ENCODE results near the gene EIF4G2.

The EIF4G2 gene

DNA sequence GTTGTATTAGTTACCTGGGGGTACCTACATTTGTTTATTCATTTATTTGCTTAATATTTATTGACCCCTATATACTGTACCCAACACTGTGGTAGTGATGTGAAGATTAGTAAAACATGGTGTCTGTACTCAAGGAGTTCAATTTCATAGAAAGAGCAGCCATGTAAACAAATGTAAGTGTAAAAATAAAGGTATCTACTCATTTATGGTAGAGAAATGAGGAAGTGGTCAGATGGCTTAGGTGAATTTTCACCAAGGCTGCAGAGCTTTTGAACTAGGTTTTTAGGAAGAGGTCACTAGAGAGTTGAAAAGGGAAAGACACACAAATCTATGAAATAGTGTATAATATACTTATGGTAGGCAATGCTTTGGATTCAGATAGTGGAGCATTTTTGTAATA is 46.5 kb downstream of the EIF4G2 start:
- Histone ChIP-seq H3K4me3 (ENCODE audit: severe bottlenecking) (no peak overlapping the region), H3K4me1 (ENCODE audit: insufficient read depth, poor library complexity, severe bottlenecking) (no peaks in the 10 kb centered on the region), H3K27me3 (ENCODE audit: insufficient read depth, poor library complexity, severe bottlenecking) (no peaks in the 10 kb centered on the region), H3K36me3 (ENCODE audit: low read depth) (peaks cover 100% of the 10 kb centered on the region), H3K9me3 (ENCODE audit: severe bottlenecking) (no peaks in the 10 kb centered on the region), H3K27ac (ENCODE audit: poor library complexity, severe bottlenecking) (no peak overlapping the region)
- ATAC-seq (ENCODE audit: low read depth) (no peak), DNase-seq (ENCODE audit: low spot score) (no peak)
- TF ChIP-seq CTCF (IDR thresholded peaks at IDR 0.05; ENCODE audit: poor library complexity, severe bottlenecking), result no peak

GRCh38 chr11:10761085-10761698 is 47.5 kb downstream of the EIF4G2 start:
- no peaks in the 10 kb centered on the region for H3K4me1 ChIP-seq (ENCODE audit: insufficient read depth, poor library complexity, severe bottlenecking)
- TF ChIP-seq CTCF (IDR thresholded peaks at IDR 0.05; ENCODE audit: poor library complexity, severe bottlenecking), result no peak
- H3K4me3 ChIP-seq (ENCODE audit: severe bottlenecking), result no peak overlapping the region
- no peak for DNase-seq (ENCODE audit: low spot score)
- ATAC-seq (ENCODE audit: low read depth), result no peak
- no peak overlapping the region for H3K27ac ChIP-seq (ENCODE audit: poor library complexity, severe bottlenecking)
- no peaks in the 10 kb centered on the region for H3K9me3 ChIP-seq (ENCODE audit: severe bottlenecking)
- H3K36me3 ChIP-seq (ENCODE audit: low read depth), result peaks cover 100% of the 10 kb centered on the region
- no peaks in the 10 kb centered on the region for H3K27me3 ChIP-seq (ENCODE audit: insufficient read depth, poor library complexity, severe bottlenecking)

- H3K27ac ChIP-seq (ENCODE audit: poor library complexity, severe bottlenecking), result no peak overlapping the region
- no peaks in the 10 kb centered on the region for H3K4me1 ChIP-seq (ENCODE audit: insufficient read depth, poor library complexity, severe bottlenecking)
- DNase-seq (ENCODE audit: low spot score), result no peak
- 0 out of 3 replicates have a peak, but pooled peaks have one; percentile 38 for ATAC-seq (ENCODE audit: low read depth)
- no peak overlapping the region for H3K4me3 ChIP-seq (ENCODE audit: severe bottlenecking)
- peak; percentile 21 for TF ChIP-seq CTCF (IDR thresholded peaks at IDR 0.05; ENCODE audit: poor library complexity, severe bottlenecking)
- no peaks in the 10 kb centered on the region for H3K27me3 ChIP-seq (ENCODE audit: insufficient read depth, poor library complexity, severe bottlenecking)
- no peaks in the 10 kb centered on the region for H3K9me3 ChIP-seq (ENCODE audit: severe bottlenecking)
- H3K36me3 ChIP-seq (ENCODE audit: low read depth), result peaks cover 97% of the 10 kb centered on the region
These were observed 49.8 kb downstream of the EIF4G2 start for GRCh38 chr11:10758957-10759356.

- Histone ChIP-seq H3K27ac (ENCODE audit: poor library complexity, severe bottlenecking) (no peak overlapping the region), H3K27me3 (ENCODE audit: insufficient read depth, poor library complexity, severe bottlenecking) (no peaks in the 10 kb centered on the region), H3K4me1 (ENCODE audit: insufficient read depth, poor library complexity, severe bottlenecking) (peaks cover 11% of the 10 kb centered on the region), H3K36me3 (ENCODE audit: low read depth) (peaks cover 48% of the 10 kb centered on the region), H3K4me3 (ENCODE audit: severe bottlenecking) (peak overlapping the region; percentile 44), H3K9me3 (ENCODE audit: severe bottlenecking) (no peaks in the 10 kb centered on the region)
- ATAC-seq (ENCODE audit: low read depth) (no peak), DNase-seq (ENCODE audit: low spot score) (no peak)
- TF ChIP-seq CTCF (IDR thresholded peaks at IDR 0.05; ENCODE audit: poor library complexity, severe bottlenecking), result no peak
These were observed 56.2 kb downstream of the EIF4G2 start for GRCh38 chr11:10752486-10752885.

GRCh38 chr11:10752061-10752460 is 56.7 kb downstream of the EIF4G2 start:
- peaks cover 11% of the 10 kb centered on the region for H3K4me1 ChIP-seq (ENCODE audit: insufficient read depth, poor library complexity, severe bottlenecking)
- DNase-seq (ENCODE audit: low spot score) (no peak), ATAC-seq (ENCODE audit: low read depth) (no peak)
- no peak for TF ChIP-seq CTCF (IDR thresholded peaks at IDR 0.05; ENCODE audit: poor library complexity, severe bottlenecking)
- H3K9me3 ChIP-seq (ENCODE audit: severe bottlenecking), result no peaks in the 10 kb centered on the region
- H3K27me3 ChIP-seq (ENCODE audit: insufficient read depth, poor library complexity, severe bottlenecking), result no peaks in the 10 kb centered on the region
- H3K27ac ChIP-seq (ENCODE audit: poor library complexity, severe bottlenecking), result no peak overlapping the region
- peak overlapping the region; percentile 44 for H3K4me3 ChIP-seq (ENCODE audit: severe bottlenecking)
- H3K36me3 ChIP-seq (ENCODE audit: low read depth), result peaks cover 43% of the 10 kb centered on the region
